Caco-2 (cell line): Measurements from ENCODE around the gene CD40. TPM values are rescaled to one million over a fixed set of nuclear protein-coding genes. Genes with fewer than 3 reads are reported as not detected.
"Not testable (repeated sequence)": the region's sequence is repeated elsewhere in the genome, so short reads cannot be mapped to it uniquely, and the experiment has no call there.

Source experiments
- BruUV-seq: library from RNA; stranded (reverse); fragments of 400-500 nt; replicated peaks from 2 replicates; lab custom pipeline; 2021; lab: Mats Ljungman, UMichigan
- CTCF ChIA-PET: fragments of 300-600 bp; sonication (Branson Sonifier 250); formaldehyde crosslinking; loops from one replicate; lab custom pipeline; 2022; ENCODE audit warnings: antibody characterized with exemption; lab: Charles Lee
- POLR2A ChIA-PET: fragments of 300-600 bp; sonication (Branson Sonifier 250); formaldehyde crosslinking; loops from one replicate; lab custom pipeline; 2022; ENCODE audit warnings: antibody characterized with exemption; lab: Charles Lee
- DNase-seq, 2 experiments: peaks; one replicate each; pipeline versions ENCODE4 v3.0.0 to v3.0.0-alpha.2; 2020 to 2022
- H3K27me3 ChIP-seq: replicated peaks from 2 replicates; pipeline ENCODE4 v1.6.0; 2011; ENCODE audit warnings: low read length; ENCODE audit not compliant: control insufficient read depth, insufficient read depth
- H3K36me3 ChIP-seq: 2 replicates; pipeline ENCODE4 v1.5.1; 2011; ENCODE audit warnings: low read length; ENCODE audit not compliant: control insufficient read depth, insufficient read depth
- H3K4me1 ChIP-seq: fragments of 250-450 bp; sonication (Bioruptor Pico); 2 replicates; pipeline ENCODE4 v1.5.1; 2020; ENCODE audit warnings: mild to moderate bottlenecking
- H3K4me3 ChIP-seq: 2 replicates; pipeline ENCODE4 v1.5.1; 2011; ENCODE audit warnings: low read depth, mild to moderate bottlenecking, control low read depth, low read length
- H3K9me3 ChIP-seq: fragments of 250-450 bp; sonication (Bioruptor Pico); 2 replicates; pipeline ENCODE4 v1.5.1; 2020; ENCODE audit warnings: mild to moderate bottlenecking, moderate library complexity
- H3K27ac Mint-ChIP-seq: one replicate; pipeline ENCODE4 v1.8.0; 2022; ENCODE audit warnings: mixed read lengths; ENCODE audit not compliant: unreplicated experiment
- H3K27me3 Mint-ChIP-seq: one replicate; pipeline ENCODE4 v1.8.0; 2022; ENCODE audit warnings: mixed read lengths; ENCODE audit not compliant: insufficient read depth, unreplicated experiment
- H3K36me3 Mint-ChIP-seq: one replicate; pipeline ENCODE4 v1.8.0; 2022; ENCODE audit warnings: mild to moderate bottlenecking, mixed read lengths; ENCODE audit not compliant: insufficient read depth, unreplicated experiment
- H3K4me1 Mint-ChIP-seq: one replicate; pipeline ENCODE4 v1.8.0; 2022; ENCODE audit warnings: low read depth, mixed read lengths; ENCODE audit not compliant: unreplicated experiment
- H3K4me3 Mint-ChIP-seq: one replicate; pipeline ENCODE4 v1.8.0; 2022; ENCODE audit warnings: mild to moderate bottlenecking, moderate library complexity, mixed read lengths; ENCODE audit not compliant: unreplicated experiment
- H3K9me3 Mint-ChIP-seq: one replicate; pipeline ENCODE4 v1.8.0; 2022; ENCODE audit warnings: mixed read lengths; ENCODE audit not compliant: unreplicated experiment
- intact Hi-C: fragments of 100-400 bp; cut with micrococcal nuclease; formaldehyde crosslinking; loops from one replicate; pipeline ENCODE4 v1.10.0; 2022; ENCODE audit not compliant: unreplicated experiment
- total RNA-seq: library from RNA; stranded (reverse); gene quantifications from 2 replicates; pipeline ENCODE4 v1.2.3, GENCODE V29; 2022
- TF ChIP-seq, protein P1 (sequence below), 2 experiments: fragments of 200-600 bp in 1 of 2; IDR thresholded peaks; 1 replicate in 1 of 2; 2 replicates in 1 of 2; pipeline versions ENCODE4 v1.5.1 to v1.8.0; 2011 to 2022; ENCODE audit warnings: antibody characterized with exemption in 1 of 2, control low read depth in 1 of 2, inconsistent platforms in 1 of 2, low read depth in 1 of 2, low read length in 1 of 2, mild to moderate bottlenecking in 1 of 2, moderate library complexity in 1 of 2; ENCODE audit not compliant: insufficient read depth in 1 of 2, severe bottlenecking in 1 of 2, unreplicated experiment in 1 of 2

CD40 gene
- total RNA-seq, 1 experiment from 2014 or later: not detected

DNA sequence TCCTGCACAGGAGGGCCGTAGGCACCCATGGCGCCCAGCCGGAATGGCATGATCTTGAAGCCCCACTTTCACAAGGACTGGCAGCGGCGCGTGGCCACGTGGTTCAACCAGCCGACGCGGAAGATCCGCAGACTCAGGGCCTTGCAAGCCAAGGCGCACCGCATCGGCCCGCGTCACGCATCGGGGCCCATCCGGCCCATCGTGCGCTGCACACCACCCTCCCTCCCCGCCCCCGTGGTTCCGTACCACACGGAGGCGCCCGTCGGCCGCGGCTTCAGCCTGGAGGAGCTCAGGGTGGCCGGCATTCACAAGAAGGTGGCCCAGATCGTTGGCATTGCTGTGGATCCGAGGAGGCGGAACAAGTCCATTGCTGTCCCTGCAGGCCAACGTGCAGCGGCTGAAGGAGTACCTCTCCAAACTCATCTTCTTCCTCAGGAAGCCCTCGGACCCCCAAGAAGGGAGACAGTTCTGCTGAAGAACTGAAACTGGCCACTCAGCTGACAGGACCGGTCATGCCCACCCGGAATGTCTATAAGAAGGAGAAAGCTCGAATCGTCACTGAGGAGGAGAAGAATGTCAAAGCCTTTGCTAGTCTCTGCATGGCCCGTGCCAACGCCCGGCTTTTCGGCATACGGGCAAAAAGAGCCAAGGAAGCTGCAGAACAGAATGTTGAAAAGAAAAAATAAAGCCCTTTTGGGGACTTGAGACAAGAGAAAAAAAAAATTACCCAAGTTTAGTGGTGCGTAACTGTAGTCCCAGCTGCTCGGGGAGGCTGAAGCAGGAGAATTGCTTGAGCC lies 18.4 kb upstream of the CD40 start:
- POLR2A ChIA-PET: no interaction called here
- TF ChIP-seq, protein P1, sequence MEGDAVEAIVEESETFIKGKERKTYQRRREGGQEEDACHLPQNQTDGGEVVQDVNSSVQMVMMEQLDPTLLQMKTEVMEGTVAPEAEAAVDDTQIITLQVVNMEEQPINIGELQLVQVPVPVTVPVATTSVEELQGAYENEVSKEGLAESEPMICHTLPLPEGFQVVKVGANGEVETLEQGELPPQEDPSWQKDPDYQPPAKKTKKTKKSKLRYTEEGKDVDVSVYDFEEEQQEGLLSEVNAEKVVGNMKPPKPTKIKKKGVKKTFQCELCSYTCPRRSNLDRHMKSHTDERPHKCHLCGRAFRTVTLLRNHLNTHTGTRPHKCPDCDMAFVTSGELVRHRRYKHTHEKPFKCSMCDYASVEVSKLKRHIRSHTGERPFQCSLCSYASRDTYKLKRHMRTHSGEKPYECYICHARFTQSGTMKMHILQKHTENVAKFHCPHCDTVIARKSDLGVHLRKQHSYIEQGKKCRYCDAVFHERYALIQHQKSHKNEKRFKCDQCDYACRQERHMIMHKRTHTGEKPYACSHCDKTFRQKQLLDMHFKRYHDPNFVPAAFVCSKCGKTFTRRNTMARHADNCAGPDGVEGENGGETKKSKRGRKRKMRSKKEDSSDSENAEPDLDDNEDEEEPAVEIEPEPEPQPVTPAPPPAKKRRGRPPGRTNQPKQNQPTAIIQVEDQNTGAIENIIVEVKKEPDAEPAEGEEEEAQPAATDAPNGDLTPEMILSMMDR (IDR thresholded peaks at IDR 0.05; ENCODE audit: insufficient read depth in 1 of 2, low read depth in 1 of 2, low read length in 1 of 2, severe bottlenecking in 1 of 2, unreplicated experiment in 1 of 2): no peak
- H3K4me3 ChIP-seq: no peak overlapping the region
- H3K9me3 ChIP-seq: peaks cover 20% of the 10 kb centered on the region
- Mint-ChIP-seq H3K36me3 (no peaks in the 10 kb centered on the region), H3K9me3 (no peaks in the 10 kb centered on the region), H3K27me3 (peaks cover 25% of the 10 kb centered on the region), H3K27ac (no peak overlapping the region), H3K4me3 (no peak overlapping the region), H3K4me1 (no peaks in the 10 kb centered on the region)
- CTCF ChIA-PET: interaction anchor here (0.6 kb wide), 1 partner anchor 86 kb away, joined by 8 read pairs; no protein-coding TSS in a partner anchor
- intact Hi-C loops: no loop called here
- peaks cover 4% of the 10 kb centered on the region for H3K27me3 ChIP-seq
- no peaks in the 10 kb centered on the region for H3K36me3 ChIP-seq
- no peaks in the 10 kb centered on the region for H3K4me1 ChIP-seq
- no TSS peak for BruUV-seq
- no peak for DNase-seq

GRCh38 chr20:46100444-46100843 lies 17.7 kb upstream of the CD40 start:
- H3K4me1 Mint-ChIP-seq, H3K4me3 ChIP-seq, H3K27ac Mint-ChIP-seq, CTCF ChIA-PET, H3K4me1 ChIP-seq, DNase-seq, intact Hi-C loops, H3K27me3 ChIP-seq, H3K4me3 Mint-ChIP-seq, H3K36me3 ChIP-seq, H3K36me3 Mint-ChIP-seq, H3K9me3 Mint-ChIP-seq, BruUV-seq, POLR2A ChIA-PET: not testable (repeated sequence)
- H3K9me3 ChIP-seq: peaks cover 20% of the 10 kb centered on the region
- peaks cover 30% of the 10 kb centered on the region for H3K27me3 Mint-ChIP-seq

DNA sequence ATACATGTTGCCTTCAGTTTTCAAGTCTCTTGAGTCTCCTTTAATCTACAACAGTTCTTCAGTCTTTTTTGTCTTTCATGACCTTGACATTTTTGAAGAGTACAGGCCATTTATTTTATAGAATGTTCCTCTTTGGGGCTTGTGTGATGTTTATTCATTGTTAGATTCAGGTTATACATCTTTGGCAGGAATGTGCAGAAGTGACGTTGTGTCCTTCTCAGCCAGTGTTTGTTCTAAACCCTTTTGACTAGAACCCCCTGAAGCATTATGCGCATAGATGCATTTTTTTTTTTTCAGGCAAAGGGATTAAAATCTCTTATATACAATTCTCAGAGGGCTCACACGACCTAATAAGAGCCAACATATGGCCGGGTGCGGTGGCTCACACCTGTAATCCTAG lies 17.1 kb upstream of the CD40 start:
- H3K27me3 Mint-ChIP-seq: peaks cover 30% of the 10 kb centered on the region
- no peak overlapping the region for H3K4me3 Mint-ChIP-seq
- Histone ChIP-seq H3K36me3 (no peaks in the 10 kb centered on the region), H3K4me1 (no peaks in the 10 kb centered on the region), H3K9me3 (peaks cover 20% of the 10 kb centered on the region), H3K4me3 (no peak overlapping the region), H3K27me3 (peaks cover 4% of the 10 kb centered on the region)
- no peak overlapping the region for H3K27ac Mint-ChIP-seq
- DNase-seq: no peak
- ChIA-PET POLR2A (no interaction called here), CTCF (no interaction called here)
- no peaks in the 10 kb centered on the region for H3K4me1 Mint-ChIP-seq
- TF ChIP-seq, protein P1 (IDR thresholded peaks at IDR 0.05; ENCODE audit: insufficient read depth in 1 of 2, low read depth in 1 of 2, low read length in 1 of 2, severe bottlenecking in 1 of 2, unreplicated experiment in 1 of 2): no peak
- intact Hi-C loops: no loop called here
- no TSS peak for BruUV-seq
- no peaks in the 10 kb centered on the region for H3K9me3 Mint-ChIP-seq
- H3K36me3 Mint-ChIP-seq: no peaks in the 10 kb centered on the region
